Nephron (organoid): ENCODE results near the gene ESYT1.

Experiments
- H3K27ac Mint-ChIP-seq, 3 experiments: 2 replicates each; pipeline ENCODE4 v1.8.0; 2020; ENCODE audit warnings: mixed read lengths in 3 of 3, mild to moderate bottlenecking in 2 of 3, moderate library complexity in 1 of 3
- H3K27me3 Mint-ChIP-seq: 2 replicates; pipeline ENCODE4 v1.8.0; 2021; ENCODE audit warnings: low read depth, mild to moderate bottlenecking, moderate library complexity, mixed read lengths
- H3K36me3 Mint-ChIP-seq: 2 replicates; pipeline ENCODE4 v1.8.0; 2020; ENCODE audit warnings: low read depth, mixed read lengths
- H3K4me1 Mint-ChIP-seq: 2 replicates; pipeline ENCODE4 v1.8.0; 2020; ENCODE audit warnings: mixed read lengths
- H3K4me3 Mint-ChIP-seq, 3 experiments: 2 replicates each; pipeline ENCODE4 v1.8.0; 2020; ENCODE audit warnings: mild to moderate bottlenecking in 3 of 3, mixed read lengths in 3 of 3, moderate library complexity in 2 of 3
- H3K9me3 Mint-ChIP-seq: 2 replicates; pipeline ENCODE4 v1.8.0; 2020; ENCODE audit warnings: mixed read lengths
- CTCF ChIP-seq, 3 experiments: fragments of 200-600 bp; sonication (generic); IDR thresholded peaks; one replicate each; pipeline ENCODE4 v1.5.0; 2021; ENCODE audit warnings: antibody characterized with exemption in 3 of 3; ENCODE audit not compliant: unreplicated experiment in 3 of 3

ESYT1 gene

GRCh38 chr12:56120158-56120846 is 7.8 kb upstream of the ESYT1 start:
- peak overlapping the region; percentile 32 to 95 (median 44) for H3K4me3 Mint-ChIP-seq
- no peaks in the 10 kb centered on the region for H3K9me3 Mint-ChIP-seq
- H3K27ac Mint-ChIP-seq: peak overlapping the region; percentile 95 to 99 (median 97)
- H3K27me3 Mint-ChIP-seq: no peaks in the 10 kb centered on the region
- no peak for TF ChIP-seq CTCF (IDR thresholded peaks at IDR 0.05; ENCODE audit: unreplicated experiment in 3 of 3)
- H3K36me3 Mint-ChIP-seq: peaks cover 17% of the 10 kb centered on the region
- H3K4me1 Mint-ChIP-seq: peaks cover 48% of the 10 kb centered on the region

- Mint-ChIP-seq H3K4me3 (no peak overlapping the region), H3K36me3 (peaks cover 15% of the 10 kb centered on the region), H3K4me1 (peaks cover 54% of the 10 kb centered on the region), H3K9me3 (no peaks in the 10 kb centered on the region), H3K27me3 (no peaks in the 10 kb centered on the region), H3K27ac (peak overlapping the region in 1 of 3 experiments; percentile 12)
- no peak for TF ChIP-seq CTCF (IDR thresholded peaks at IDR 0.05; ENCODE audit: unreplicated experiment in 3 of 3)
Observed at GRCh38 chr12:56121204-56121870, 6.7 kb upstream of the ESYT1 start.

DNA sequence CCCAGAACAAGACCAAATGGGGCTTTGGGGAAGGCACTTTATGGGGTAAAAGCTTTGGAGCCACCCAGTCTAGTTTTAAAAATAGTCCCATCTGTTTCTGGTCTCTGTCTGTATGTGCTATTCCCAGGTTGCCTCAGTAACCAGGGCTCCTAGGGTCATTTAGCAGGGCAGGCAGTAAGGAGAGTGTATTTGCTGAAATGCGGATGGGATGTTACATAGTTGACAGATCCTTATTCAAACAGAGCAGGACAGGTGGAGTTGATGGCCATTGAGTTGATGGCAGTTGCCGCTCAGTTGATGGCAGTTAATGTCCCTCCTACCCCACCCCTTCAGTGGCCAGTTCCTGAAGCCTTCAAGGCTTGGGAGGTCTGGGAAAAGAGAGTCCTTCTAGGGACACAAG is 5.4 kb upstream of the ESYT1 start:
- Mint-ChIP-seq H3K4me3 (peak overlapping the region in 1 of 3 experiments; percentile 19), H3K27ac (peak overlapping the region; percentile 26 to 48 (median 46)), H3K9me3 (no peaks in the 10 kb centered on the region), H3K27me3 (no peaks in the 10 kb centered on the region), H3K4me1 (peaks cover 67% of the 10 kb centered on the region), H3K36me3 (peaks cover 10% of the 10 kb centered on the region)
- TF ChIP-seq CTCF (IDR thresholded peaks at IDR 0.05; ENCODE audit: unreplicated experiment in 3 of 3): no peak

GRCh38 chr12:56124133-56124532 is 3.9 kb upstream of the ESYT1 start:
- H3K36me3 Mint-ChIP-seq: peaks cover 6% of the 10 kb centered on the region
- TF ChIP-seq CTCF (IDR thresholded peaks at IDR 0.05; ENCODE audit: unreplicated experiment in 3 of 3): no peak
- peaks cover 63% of the 10 kb centered on the region for H3K4me1 Mint-ChIP-seq

DNA sequence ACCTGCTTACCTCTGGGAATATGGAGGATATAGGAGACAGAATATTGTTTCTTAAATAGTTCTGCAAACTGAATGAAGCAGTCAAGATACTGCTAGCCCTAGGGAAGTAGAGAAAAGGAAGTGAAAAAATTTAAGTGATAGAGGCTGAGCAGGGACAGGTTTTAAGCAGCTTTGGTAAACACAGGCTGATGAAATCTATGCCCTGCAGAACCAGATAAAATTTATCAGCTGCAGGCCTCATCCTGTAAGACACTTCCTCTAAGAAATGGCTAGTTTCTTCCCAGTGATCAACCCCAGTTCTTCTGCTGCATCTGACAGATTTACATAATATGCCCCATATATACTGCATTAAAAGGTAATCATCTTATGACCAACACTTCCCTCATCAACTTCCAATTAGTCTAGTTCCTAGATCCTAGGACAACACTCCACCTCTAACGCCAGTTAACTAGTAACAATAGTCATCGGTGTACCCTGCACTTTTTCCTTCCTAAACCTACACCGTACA is 1.3 kb upstream of the ESYT1 start:
- peak overlapping the region; percentile 92 to 97 (median 95) for H3K4me3 Mint-ChIP-seq
- H3K36me3 Mint-ChIP-seq: peaks cover 16% of the 10 kb centered on the region
- no peaks in the 10 kb centered on the region for H3K9me3 Mint-ChIP-seq
- peak overlapping the region; percentile 87 to 94 (median 90) for H3K27ac Mint-ChIP-seq
- TF ChIP-seq CTCF (IDR thresholded peaks at IDR 0.05; ENCODE audit: unreplicated experiment in 3 of 3): no peak
- peaks cover 61% of the 10 kb centered on the region for H3K4me1 Mint-ChIP-seq
- no peaks in the 10 kb centered on the region for H3K27me3 Mint-ChIP-seq

More at GRCh38 chr12:56124133-56124532, 3.9 kb upstream of the ESYT1 start:
- Mint-ChIP-seq H3K4me3 (no peak overlapping the region), H3K9me3 (no peaks in the 10 kb centered on the region), H3K27ac (peak overlapping the region; percentile 14 to 69 (median 45)), H3K27me3 (no peaks in the 10 kb centered on the region)
